ENCODE results near the gene CYGB.

CYGB gene

DNA sequence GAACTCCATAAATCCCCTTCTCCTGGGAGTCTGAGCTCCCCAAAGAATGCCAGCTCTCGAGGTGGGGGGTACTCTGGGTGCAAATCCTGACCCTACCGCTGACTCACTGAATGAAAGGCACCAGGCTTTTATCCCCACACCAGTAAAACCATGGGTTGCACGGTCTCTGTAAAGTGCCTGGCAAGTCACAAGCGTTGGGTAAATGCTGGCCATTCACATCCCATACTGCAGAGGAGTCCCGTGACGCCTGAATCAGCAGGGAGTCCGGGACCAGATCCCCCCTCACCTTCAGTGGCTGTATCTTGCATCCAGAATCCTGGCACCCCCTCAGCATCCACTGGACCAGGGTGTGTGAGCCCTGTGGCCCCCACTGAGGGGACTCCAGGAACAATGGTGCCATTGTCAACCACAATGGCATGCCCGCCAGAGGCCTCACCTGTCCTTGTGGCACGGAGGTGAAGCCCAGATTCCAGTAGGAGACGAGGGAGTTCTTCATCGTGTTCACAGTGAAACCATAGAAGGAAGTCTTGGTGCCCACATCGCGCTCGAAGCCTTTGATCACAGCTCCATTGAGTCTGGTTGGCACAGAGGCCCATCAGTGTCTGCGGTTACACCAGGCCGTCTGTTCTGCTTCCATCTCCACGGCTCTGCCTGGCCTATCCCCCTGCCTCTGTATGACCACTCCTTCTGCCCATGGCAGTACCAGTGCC is 34.8 kb upstream of the CYGB start:
- TF ChIP-seq, protein P1, sequence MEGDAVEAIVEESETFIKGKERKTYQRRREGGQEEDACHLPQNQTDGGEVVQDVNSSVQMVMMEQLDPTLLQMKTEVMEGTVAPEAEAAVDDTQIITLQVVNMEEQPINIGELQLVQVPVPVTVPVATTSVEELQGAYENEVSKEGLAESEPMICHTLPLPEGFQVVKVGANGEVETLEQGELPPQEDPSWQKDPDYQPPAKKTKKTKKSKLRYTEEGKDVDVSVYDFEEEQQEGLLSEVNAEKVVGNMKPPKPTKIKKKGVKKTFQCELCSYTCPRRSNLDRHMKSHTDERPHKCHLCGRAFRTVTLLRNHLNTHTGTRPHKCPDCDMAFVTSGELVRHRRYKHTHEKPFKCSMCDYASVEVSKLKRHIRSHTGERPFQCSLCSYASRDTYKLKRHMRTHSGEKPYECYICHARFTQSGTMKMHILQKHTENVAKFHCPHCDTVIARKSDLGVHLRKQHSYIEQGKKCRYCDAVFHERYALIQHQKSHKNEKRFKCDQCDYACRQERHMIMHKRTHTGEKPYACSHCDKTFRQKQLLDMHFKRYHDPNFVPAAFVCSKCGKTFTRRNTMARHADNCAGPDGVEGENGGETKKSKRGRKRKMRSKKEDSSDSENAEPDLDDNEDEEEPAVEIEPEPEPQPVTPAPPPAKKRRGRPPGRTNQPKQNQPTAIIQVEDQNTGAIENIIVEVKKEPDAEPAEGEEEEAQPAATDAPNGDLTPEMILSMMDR (IDR thresholded peaks at IDR 0.05) = no peak
- Histone ChIP-seq H3K4me3 (ENCODE audit: low read depth in 1 of 2, low read length in 1 of 2) (no peak overlapping the region), H3K9me3 (no peaks in the 10 kb centered on the region), H3K27ac (no peak overlapping the region), H3K4me1 (ENCODE audit: control insufficient read depth in 1 of 2, insufficient read depth in 1 of 2, low read depth in 1 of 2, low read length in 1 of 2) (peaks cover 30 to 31% of the 10 kb centered on the region in 2 experiments), H3K36me3 (peaks cover 62% of the 10 kb centered on the region), H3K27me3 (no peaks in the 10 kb centered on the region)

DNA sequence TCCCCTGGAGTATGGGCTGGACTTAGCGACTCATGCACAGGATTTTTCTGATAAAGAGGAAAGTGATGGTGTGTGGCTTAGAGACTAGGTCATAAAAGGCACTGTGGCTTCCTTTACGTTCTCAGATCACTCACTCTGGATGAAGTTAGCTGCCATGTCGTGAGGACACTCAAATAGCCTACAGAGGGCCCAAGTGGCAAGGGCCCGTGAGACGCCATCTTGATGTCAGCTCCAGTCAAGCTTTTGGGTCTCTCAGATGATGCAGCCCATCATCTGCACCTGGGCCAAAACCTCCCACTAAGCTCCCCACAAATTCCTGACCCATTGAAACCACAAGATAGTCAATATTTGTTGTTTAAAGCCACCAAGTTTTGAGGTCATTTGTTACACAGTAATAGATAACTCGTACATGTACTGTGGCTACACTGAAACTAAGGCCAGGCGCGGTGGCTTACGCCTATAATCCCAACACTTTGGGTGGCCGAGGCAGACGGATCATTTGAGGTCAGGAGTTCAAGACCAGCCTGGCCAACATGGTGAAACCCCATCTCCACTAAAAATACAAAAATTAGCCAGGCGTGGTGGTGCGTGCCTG is 33.5 kb upstream of the CYGB start:
- H3K36me3 ChIP-seq = peaks cover 75% of the 10 kb centered on the region
- no peaks in the 10 kb centered on the region for H3K27me3 ChIP-seq
- peaks cover 33 to 39% of the 10 kb centered on the region in 2 experiments for H3K4me1 ChIP-seq (ENCODE audit: control insufficient read depth in 1 of 2, insufficient read depth in 1 of 2, low read depth in 1 of 2, low read length in 1 of 2)
- H3K4me3 ChIP-seq (ENCODE audit: low read depth in 1 of 2, low read length in 1 of 2) = no peak overlapping the region
- H3K27ac ChIP-seq = no peak overlapping the region
- no peaks in the 10 kb centered on the region for H3K9me3 ChIP-seq
- TF ChIP-seq, protein P1 (IDR thresholded peaks at IDR 0.05) = no peak

DNA sequence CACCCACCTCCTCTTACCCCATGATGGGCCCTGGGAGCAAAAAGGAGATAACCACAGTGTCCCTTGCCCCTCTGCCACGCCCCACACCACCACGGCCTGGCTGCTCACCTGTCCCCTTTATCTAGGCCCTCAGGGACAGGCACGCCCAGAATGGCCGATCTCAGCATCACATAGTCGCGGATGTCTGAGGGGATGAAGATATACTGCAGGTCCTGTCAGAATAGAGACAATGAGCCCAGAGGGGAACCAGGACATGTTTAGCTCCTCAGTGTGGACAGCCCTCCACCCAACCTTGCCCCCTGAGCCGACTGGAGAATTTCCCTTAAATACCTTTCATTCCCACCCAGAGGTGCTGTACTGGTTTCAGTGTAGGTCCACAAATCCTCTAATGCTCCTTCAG is 32.9 kb upstream of the CYGB start:
- H3K4me3 ChIP-seq (ENCODE audit: low read depth in 1 of 2, low read length in 1 of 2) = no peak overlapping the region
- H3K9me3 ChIP-seq = no peaks in the 10 kb centered on the region
- TF ChIP-seq, protein P1 (IDR thresholded peaks at IDR 0.05) = no peak
- no peaks in the 10 kb centered on the region for H3K27me3 ChIP-seq
- H3K36me3 ChIP-seq = peaks cover 79% of the 10 kb centered on the region
- H3K4me1 ChIP-seq (ENCODE audit: control insufficient read depth in 1 of 2, insufficient read depth in 1 of 2, low read depth in 1 of 2, low read length in 1 of 2) = peaks cover 33 to 36% of the 10 kb centered on the region in 2 experiments
- peak overlapping the region; percentile 13 for H3K27ac ChIP-seq

DNA sequence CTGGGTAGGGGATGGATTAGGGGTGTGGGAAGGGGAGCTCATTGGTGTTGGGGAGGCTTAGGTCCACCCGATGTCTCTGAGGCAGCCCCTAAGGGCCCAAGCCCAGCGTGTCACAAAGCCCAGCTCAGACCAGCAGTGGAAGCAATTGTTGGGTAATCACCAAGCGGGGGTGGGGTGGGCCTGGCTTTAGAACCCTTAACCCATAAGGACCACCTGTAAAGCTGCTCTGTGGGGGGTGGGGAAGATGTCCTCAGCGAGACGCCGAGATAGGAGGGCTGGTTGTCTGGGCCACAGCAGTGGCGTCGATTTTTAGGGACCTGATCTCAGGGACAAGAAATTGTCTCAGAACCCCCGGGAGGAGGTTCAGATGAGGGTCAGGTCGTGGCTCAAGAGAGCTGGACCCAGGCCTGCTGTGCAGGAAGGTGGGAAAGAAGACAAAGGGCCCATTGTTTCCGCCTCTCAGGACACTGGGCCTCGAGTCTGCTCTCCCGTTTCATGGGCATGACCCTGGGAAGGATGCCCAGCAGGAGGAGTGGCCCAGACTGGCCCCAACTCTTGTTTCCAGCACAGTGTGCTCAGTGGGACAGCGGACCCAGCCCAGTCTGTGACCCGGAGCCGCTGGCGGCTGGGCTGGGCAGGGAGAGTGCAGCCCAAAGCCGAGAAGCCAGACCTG is 32.2 kb upstream of the CYGB start:
- TF ChIP-seq, protein P1 (IDR thresholded peaks at IDR 0.05) = no peak
- H3K9me3 ChIP-seq = no peaks in the 10 kb centered on the region
- H3K27me3 ChIP-seq = no peaks in the 10 kb centered on the region
- H3K27ac ChIP-seq = peak overlapping the region; percentile 13
- no peak overlapping the region for H3K4me3 ChIP-seq (ENCODE audit: low read depth in 1 of 2, low read length in 1 of 2)
- peaks cover 79% of the 10 kb centered on the region for H3K36me3 ChIP-seq
- H3K4me1 ChIP-seq (ENCODE audit: control insufficient read depth in 1 of 2, insufficient read depth in 1 of 2, low read depth in 1 of 2, low read length in 1 of 2) = peaks cover 33 to 36% of the 10 kb centered on the region in 2 experiments

- Histone ChIP-seq H3K27me3 (no peaks in the 10 kb centered on the region), H3K4me3 (ENCODE audit: low read depth in 1 of 2, low read length in 1 of 2) (peak overlapping the region; percentile 17 to 41), H3K4me1 (ENCODE audit: control insufficient read depth in 1 of 2, insufficient read depth in 1 of 2, low read depth in 1 of 2, low read length in 1 of 2) (peaks cover 33 to 37% of the 10 kb centered on the region in 2 experiments), H3K9me3 (no peaks in the 10 kb centered on the region), H3K36me3 (peaks cover 74% of the 10 kb centered on the region), H3K27ac (peak overlapping the region; percentile 96)
- TF ChIP-seq, protein P1 (IDR thresholded peaks at IDR 0.05) = no peak
Measured at GRCh38 chr17:76568811-76569221, 31.3 kb upstream of the CYGB start.
